Nucleus accumbens (tissue), 56 donors: ENCODE results near the gene CPNE7.
"Not testable (repeated sequence)": the region's sequence is repeated elsewhere in the genome, so short reads cannot be mapped to it uniquely, and the experiment has no call there.

Experiments used
- DNase-seq, 56 donors: peaks; one replicate each; lab custom pipeline; 2025; lab: John Stamatoyannopoulos, UW

The CPNE7 gene

DNA sequence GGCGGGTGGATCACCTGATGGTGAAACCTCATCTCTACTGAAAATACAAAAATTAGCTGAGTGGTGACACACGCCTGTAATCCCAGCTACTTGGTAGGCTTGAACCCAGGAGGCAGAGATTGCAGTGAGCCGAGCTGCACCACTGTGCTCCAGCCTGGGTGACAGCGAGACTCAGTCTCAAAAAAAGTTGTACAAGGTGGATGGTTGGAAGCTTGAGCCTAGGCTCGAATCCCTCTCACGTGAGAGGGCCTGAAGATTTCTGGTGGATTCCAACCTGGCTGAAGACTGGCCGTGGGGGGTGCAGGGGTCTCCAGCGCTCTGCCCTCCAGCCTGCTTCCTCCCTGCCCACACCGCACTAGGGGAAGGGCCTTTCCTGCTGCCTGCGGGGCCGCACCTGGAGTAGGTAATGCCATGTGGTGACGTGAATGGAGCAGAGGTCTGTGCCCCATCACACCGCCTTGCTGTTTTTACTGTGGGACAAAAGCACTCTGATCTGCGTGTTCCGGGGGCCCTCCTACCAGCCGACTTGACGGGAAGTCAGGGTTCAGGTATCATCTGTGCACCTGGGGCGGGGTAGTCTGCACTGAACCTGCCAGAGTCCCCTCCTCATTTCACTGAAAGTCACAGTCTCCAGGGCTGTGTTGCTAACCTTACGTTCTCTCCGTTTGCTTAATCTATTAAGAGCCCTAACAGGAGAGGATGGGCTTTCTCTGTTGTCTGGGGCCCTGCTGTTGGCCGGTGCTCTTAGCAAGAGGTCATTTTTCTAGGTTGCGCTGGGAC lies 10.9 kb upstream of the CPNE7 start:
- DNase-seq: peak in 1 of 56 donors; percentile 17

- DNase-seq: no peak
Measured at GRCh38 chr16:89565256-89565505, 10.4 kb upstream of the CPNE7 start.

DNA sequence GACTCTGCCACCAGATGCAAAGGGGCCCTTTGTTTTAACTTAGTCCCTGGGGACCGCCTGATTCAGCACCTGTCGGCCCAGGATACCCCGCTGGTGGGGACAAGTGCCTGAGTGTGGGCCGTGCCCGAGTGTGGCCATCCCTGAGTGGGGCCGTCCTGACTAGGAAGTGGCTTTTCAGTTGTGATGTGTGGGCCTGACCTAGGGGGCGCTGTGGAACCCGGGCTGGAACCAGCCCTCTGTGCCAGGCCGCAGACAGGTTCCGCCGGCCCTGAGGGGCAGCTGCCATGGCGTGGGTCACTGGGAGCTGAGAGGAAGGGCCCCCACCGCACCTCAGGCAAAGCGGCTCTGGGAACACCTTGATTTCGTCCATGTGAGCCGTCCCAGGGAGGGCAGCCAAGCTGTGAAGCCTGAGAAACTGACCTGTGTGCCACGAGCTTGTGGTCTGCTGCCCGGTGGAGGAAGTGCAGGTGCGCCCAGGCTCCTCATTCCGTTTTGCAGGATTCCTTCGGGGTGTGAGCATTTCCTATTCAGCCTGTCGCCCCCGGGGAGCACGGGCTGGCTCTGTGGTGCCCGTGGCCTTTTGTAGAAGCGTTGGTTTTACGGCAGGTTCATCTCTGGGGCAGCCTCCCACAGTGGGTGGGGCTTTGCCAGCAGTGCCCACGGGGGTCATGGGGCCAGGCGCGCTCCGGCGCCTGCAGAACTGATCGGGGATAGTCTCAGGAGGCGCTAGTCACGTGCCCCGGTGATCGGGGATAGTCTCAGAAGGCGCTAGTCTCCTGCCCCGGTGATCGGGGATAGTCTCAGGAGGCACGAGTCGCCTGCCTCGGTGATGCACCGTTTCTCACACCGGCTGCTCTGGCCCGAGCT lies 9.8 kb upstream of the CPNE7 start:
- peak in 28 of 56 donors; percentile 11 to 53 (median 28) for DNase-seq

DNA sequence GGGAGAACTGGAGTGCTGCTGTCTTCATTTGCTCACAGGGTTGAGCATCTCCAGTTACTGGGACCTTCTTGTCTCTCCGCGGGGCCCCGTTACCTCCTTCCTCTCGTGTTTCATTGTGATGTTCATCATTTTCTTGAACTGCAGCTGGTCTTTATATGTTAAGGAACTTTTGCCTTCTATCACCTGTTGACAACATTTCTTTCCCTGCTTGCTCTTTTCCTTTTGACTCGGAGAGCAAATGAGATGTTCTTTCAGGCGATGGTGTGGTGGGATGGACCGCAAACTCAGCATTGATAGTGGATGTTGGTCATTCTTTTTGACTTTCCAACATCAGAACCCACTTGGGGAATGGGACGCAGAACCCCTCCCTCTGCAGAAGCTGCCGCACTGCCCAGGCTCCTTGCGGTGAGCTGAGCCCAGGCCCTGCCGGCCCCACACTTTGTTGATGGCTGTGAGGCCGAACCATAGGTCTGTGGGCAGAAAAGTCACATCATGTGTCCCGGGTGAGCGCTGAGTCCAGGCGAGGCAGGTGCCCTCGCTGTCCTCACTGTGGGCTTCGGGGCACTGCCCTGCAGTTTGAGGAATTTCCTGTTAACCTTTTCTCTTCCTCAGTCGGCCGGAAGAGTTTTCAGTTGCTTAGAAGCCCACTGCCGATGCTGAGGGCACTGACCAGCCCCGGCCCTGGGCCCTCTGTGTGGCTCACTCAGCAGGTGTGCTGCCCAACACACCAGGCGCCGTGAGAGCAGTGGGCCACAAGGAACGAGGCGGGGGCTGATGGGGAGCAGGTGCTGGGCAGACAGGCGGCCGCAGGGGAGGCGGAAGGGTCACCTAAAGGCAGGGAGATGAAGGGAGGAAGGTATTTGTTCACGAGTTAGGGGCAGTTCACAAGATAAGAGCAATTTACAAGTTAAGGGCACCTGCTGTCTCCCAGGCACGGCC lies 7.6 kb upstream of the CPNE7 start:
- no peak for DNase-seq

DNA sequence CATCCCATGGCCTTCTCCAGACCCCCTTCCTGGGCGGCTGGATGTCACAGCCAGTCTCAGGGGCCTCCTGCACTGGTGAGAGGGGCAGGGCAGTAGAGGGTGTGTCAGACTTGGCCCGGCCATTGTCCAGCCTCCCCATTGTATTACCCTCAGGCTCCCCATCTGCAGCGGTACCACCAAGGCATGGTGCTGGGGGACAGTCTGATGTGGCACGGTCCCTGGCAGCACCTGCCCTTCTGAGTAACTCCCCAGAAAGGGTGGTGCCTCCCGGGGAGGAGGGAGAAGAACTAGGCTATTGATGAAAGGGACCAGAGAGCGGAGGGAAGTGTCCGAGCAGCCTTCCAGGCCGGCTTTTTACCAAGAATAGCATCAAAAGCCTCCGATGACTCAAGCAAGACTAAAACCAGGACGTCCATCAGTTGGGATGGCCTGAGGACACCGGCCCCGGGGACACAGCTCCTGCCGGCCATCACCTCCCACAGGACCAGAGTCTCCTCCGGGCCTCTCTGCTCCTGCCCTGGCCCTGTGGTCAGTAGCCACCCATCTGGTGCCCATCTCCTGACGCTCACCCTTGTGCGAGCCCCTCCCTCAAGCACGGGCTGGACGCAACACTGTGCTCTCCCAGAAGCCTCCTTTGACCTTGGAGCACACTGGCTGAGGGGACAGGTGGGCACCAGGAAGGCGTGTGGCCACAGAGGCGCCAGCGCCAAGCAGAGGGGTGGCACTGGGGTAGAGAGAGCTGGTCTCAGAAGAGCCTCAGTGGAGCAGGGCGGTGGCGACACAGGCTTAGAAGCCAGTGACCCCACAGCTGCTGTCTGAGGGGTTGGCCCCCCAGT lies 5.8 kb upstream of the CPNE7 start:
- DNase-seq: no peak

DNA sequence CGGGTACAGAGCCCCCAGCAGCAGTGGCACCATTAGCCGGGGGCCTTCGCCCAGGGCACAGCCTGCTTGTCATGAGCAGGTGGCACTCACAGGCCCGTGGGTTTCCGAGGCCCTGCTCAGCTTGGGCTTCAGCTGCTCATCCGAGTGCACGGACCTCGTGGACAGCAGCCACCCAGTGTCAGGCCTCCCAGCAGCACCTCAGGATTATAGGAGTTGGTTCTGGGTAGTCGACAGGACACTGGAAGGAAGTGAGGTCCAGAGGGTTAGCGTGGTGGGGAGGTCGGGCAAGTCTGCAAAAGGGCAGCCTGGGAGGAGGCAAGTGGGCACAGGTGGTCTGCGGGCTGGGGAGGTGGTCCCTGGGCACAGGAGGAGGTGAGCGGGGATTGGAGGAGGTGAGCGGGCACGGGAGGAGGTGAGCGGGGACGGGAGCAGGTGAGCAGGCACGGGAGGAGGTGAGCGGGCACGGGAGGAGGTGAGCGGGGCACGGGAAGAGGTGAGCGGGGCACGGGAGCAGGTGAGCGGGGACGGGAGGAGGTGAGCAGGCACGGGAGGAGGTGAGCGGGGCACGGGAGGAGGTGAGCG lies 5.1 kb upstream of the CPNE7 start:
- no peak for DNase-seq

- DNase-seq: not testable (repeated sequence)
Measured at GRCh38 chr16:89570983-89571598, 4.5 kb upstream of the CPNE7 start.

- DNase-seq: no peak
Measured at GRCh38 chr16:89571636-89572035, 3.9 kb upstream of the CPNE7 start.

DNA sequence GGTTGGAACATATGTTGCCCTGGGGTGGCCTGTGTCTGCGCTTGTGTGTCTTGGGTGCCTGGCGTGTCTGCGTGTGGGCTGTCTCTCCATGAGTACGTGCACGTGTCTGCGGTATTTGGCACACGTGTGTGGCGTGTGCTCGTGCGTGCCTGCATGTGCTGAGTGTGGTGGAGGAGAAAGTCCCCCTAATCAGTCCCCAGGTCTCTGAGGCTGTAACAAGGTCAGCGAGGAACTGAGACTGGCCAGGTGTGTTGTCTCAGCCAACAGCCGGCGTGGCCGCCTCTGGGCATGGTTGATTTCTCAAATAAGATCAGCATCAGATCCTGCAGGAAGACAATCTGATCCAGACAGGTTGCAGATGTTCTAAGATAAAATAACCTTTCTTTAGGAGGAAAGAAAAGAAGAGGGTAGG lies 3.5 kb upstream of the CPNE7 start:
- DNase-seq: no peak

GRCh38 chr16:89572485-89573205 lies 2.9 kb upstream of the CPNE7 start:
- no peak for DNase-seq

DNA sequence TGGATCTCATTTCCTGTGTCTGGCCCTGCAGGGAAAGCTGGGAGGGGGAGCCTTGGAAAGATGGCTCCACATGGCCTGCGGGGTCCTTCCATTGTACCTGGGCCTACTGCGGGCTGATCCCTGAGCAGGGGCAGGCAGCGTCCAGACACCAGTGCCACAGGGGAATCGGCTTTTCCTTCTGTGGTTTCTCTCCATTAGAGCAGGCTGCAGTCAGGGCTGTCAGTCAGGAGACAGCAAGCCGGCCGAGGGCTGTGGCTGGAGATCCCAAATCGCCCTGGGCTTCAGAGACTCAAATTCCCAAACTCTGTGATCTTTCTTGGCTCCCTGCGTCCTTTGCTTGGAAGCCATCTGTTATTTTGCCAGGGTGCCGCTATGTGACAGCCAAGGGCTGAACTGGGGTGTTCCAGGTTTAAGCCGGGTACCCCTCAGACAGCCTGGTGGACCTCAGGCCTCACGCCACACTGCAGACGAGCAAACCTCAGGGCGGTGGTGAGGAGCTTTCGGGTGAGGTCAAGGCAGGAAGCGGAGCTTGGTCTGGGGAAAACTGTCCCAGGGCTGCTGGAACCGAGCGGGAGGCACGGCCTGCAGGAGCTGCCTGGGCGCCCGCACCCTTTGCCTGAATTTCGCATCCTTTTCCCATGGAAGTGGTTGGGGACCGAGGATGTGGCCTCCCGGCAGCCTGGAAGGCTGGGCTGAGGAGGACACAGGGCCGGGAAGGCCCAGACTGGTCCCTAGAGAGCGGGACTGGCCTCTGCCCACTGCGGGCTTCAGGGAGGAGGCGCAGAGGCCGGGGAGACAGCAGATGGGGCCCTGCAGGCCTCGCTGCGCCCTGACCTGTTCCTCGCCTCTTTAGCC lies 1.5 kb upstream of the CPNE7 start:
- no peak for DNase-seq

- DNase-seq: no peak
Measured at GRCh38 chr16:89574681-89575246, 794 bp upstream of the CPNE7 start.

- no peak for DNase-seq
Measured at GRCh38 chr16:89576153-89577054, 846 bp downstream of the CPNE7 start.

DNA sequence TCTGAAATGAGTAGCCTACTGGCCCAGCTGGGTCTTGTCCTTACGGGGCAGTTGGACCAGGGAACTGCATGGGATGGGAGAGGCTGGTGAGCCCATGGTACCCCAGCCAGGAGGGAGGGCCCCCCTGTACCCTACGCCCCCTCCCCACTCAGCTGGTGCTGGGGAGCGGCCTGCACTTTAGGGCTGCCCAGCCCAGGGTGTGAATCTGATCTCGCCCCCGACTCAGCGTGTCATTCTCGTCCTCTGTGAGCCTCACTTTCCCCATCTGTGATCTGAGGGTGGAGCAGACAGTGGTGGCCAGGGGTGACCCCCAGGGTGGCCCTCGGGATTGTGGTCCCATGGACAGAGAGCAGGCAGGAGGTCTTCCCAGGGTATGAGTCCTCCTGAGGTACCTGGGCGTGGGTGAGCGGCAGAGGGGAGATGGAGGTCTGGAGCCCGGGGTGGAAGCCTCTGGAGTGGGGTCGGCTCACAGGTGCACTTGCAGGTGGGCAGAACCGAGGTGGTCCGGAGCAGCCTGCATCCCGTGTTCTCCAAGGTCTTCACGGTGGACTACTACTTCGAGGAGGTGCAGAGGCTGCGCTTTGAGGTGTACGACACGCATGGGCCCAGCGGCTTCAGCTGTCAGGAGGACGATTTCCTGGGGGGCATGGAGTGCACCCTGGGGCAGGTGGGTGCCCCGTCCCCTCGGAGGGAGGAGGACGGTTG lies 1.6 kb downstream of the CPNE7 start:
- DNase-seq: no peak

- no peak for DNase-seq
Measured at GRCh38 chr16:89579351-89579750, 3.8 kb downstream of the CPNE7 start.
